GM23338 (cell line): Measurements from ENCODE around the gene RABGAP1L. TPM values are rescaled to one million over a fixed set of nuclear protein-coding genes. Genes with fewer than 3 reads are reported as not detected.

Source experiments
- ATAC-seq: fragments of 200-7000 bp; cut with Tn5 transposase; 3 replicates; pipeline ENCODE4 v1.9.1; 2020
- DNase-seq: peaks from one replicate; pipeline ENCODE4 v3.0.0-alpha.2; 2015; ENCODE audit warnings: low spot score
- H2AFZ ChIP-seq: fragments of 200-600 bp; sonication (generic); 2 replicates; pipeline ENCODE4 v1.8.0; 2016; ENCODE audit warnings: antibody characterized with exemption, mild to moderate bottlenecking, moderate library complexity
- H3F3A ChIP-seq: fragments of 200-600 bp; sonication (generic); replicated peaks from 2 replicates; pipeline ENCODE4 v1.8.0; 2017; ENCODE audit warnings: antibody characterized with exemption, mixed run types, low read depth
- H3K27ac ChIP-seq: fragments of 200-600 bp; sonication (generic); 2 replicates; pipeline ENCODE4 v1.6.1; 2016; ENCODE audit warnings: low read depth
- H3K27me3 ChIP-seq: fragments of 200-600 bp; sonication (generic); 2 replicates; pipeline ENCODE4 v1.8.0; 2016; ENCODE audit warnings: mild to moderate bottlenecking, mixed run types, moderate library complexity; ENCODE audit not compliant: insufficient read depth
- H3K36me3 ChIP-seq: fragments of 200-600 bp; sonication (generic); 2 replicates; pipeline ENCODE4 v1.8.0; 2016; ENCODE audit warnings: mild to moderate bottlenecking; ENCODE audit not compliant: insufficient read depth
- H3K4me1 ChIP-seq: fragments of 200-600 bp; sonication (generic); 2 replicates; pipeline ENCODE4 v1.8.0; 2016; ENCODE audit warnings: mild to moderate bottlenecking, moderate library complexity; ENCODE audit not compliant: insufficient read depth
- H3K4me2 ChIP-seq: fragments of 200-600 bp; sonication (generic); 2 replicates; pipeline ENCODE4 v1.7.1; 2017; ENCODE audit warnings: mixed run types
- H3K4me3 ChIP-seq: fragments of 200-600 bp; sonication (generic); 2 replicates; pipeline ENCODE4 v1.6.1; 2016; ENCODE audit warnings: mixed run types
- H3K79me2 ChIP-seq: fragments of 200-600 bp; sonication (generic); replicated peaks from 2 replicates; pipeline ENCODE4 v1.8.0; 2017; ENCODE audit warnings: mild to moderate bottlenecking; ENCODE audit not compliant: insufficient read depth
- H3K9me2 ChIP-seq: fragments of 200-600 bp; sonication (generic); 2 replicates; pipeline ENCODE4 v1.8.0; 2017; ENCODE audit not compliant: insufficient read depth
- H4K20me1 ChIP-seq: fragments of 200-600 bp; sonication (generic); replicated peaks from 2 replicates; pipeline ENCODE4 v1.8.0; 2017; ENCODE audit warnings: mild to moderate bottlenecking; ENCODE audit not compliant: insufficient read depth
- H3K27ac Mint-ChIP-seq: 2 replicates; pipeline ENCODE4 v1.8.0; 2020; ENCODE audit warnings: inconsistent platforms, mild to moderate bottlenecking, moderate library complexity, mixed read lengths
- H3K27me3 Mint-ChIP-seq: 3 replicates; pipeline ENCODE4 v1.8.0; 2022; ENCODE audit warnings: low read depth, mild to moderate bottlenecking, moderate library complexity, mixed read lengths, inconsistent platforms; ENCODE audit not compliant: insufficient read depth, poor library complexity
- H3K36me3 Mint-ChIP-seq: 3 replicates; pipeline ENCODE4 v1.8.0; 2021; ENCODE audit warnings: low read depth, mild to moderate bottlenecking, inconsistent platforms, moderate library complexity, mixed read lengths
- H3K4me1 Mint-ChIP-seq: 3 replicates; pipeline ENCODE4 v1.8.0; 2020; ENCODE audit warnings: mild to moderate bottlenecking, inconsistent platforms, mixed read lengths
- H3K4me3 Mint-ChIP-seq: 3 replicates; pipeline ENCODE4 v1.8.0; 2021; ENCODE audit warnings: moderate library complexity, mild to moderate bottlenecking, inconsistent platforms, mixed read lengths
- H3K9me3 Mint-ChIP-seq: 3 replicates; pipeline ENCODE4 v1.8.0; 2020; ENCODE audit warnings: moderate library complexity, mild to moderate bottlenecking, inconsistent platforms, mixed read lengths
- CREB1 ChIP-seq: fragments of 250-450 bp; sonication (Bioruptor Pico); IDR thresholded peaks from 2 replicates; pipeline ENCODE4 v1.5.0; 2020; ENCODE audit warnings: low read depth, mild to moderate bottlenecking, moderate library complexity
- CTCF ChIP-seq, 2 experiments: fragments of 200-600 bp in 1 of 2; sonication (generic) in 1 of 2; conservative IDR thresholded peaks; 2 replicates each; pipeline versions ENCODE4 v1.5.1 to v1.6.1; 2016 to 2017; ENCODE audit warnings: antibody characterized with exemption in 2 of 2, low read depth in 2 of 2, mild to moderate bottlenecking in 2 of 2, moderate library complexity in 1 of 2
- ETS1 ChIP-seq: IDR thresholded peaks from 2 replicates; pipeline ENCODE4 v1.6.1; 2016; ENCODE audit warnings: antibody characterized with exemption
- EZH2 ChIP-seq: fragments of 200-600 bp; sonication (generic); IDR thresholded peaks from one replicate; pipeline ENCODE4 v1.8.0; 2017; ENCODE audit warnings: antibody characterized with exemption, mild to moderate bottlenecking, low read depth; ENCODE audit not compliant: unreplicated experiment
- EZH2phosphoT487 ChIP-seq: fragments of 200-600 bp; sonication (generic); IDR thresholded peaks from one replicate; pipeline ENCODE4 v1.8.1; 2018; ENCODE audit warnings: antibody characterized with exemption; ENCODE audit not compliant: unreplicated experiment
- JUNB ChIP-seq: IDR thresholded peaks from one replicate; pipeline ENCODE4 v1.6.1; 2016; ENCODE audit warnings: antibody characterized with exemption; ENCODE audit not compliant: unreplicated experiment
- NANOG ChIP-seq: IDR thresholded peaks from 2 replicates; pipeline ENCODE4 v1.6.1; 2016; ENCODE audit warnings: antibody characterized with exemption, borderline replicate concordance
- REST ChIP-seq: IDR thresholded peaks from one replicate; pipeline ENCODE4 v1.6.1; 2018; ENCODE audit warnings: antibody characterized with exemption; ENCODE audit not compliant: unreplicated experiment
- STAT1 ChIP-seq: IDR thresholded peaks from one replicate; pipeline ENCODE4 v1.6.1; 2016; ENCODE audit warnings: antibody characterized with exemption; ENCODE audit not compliant: unreplicated experiment
- ZNF331 ChIP-seq: fragments of 250-450 bp; sonication (Bioruptor Pico); IDR thresholded peaks from 2 replicates; pipeline ENCODE4 v1.5.0; 2020; ENCODE audit warnings: low read depth, mild to moderate bottlenecking, moderate library complexity
- polyA plus RNA-seq: library from polyadenylated mRNA; unstranded; fragments of >200 nt; fragmentation: Nextera tagmentation; extraction: Ambion mirVana; gene quantifications from 2 replicates; pipeline ENCODE4 v1.2.1, GENCODE V29; 2016
- total RNA-seq: library from RNA; depleted of rRNA; stranded (reverse); fragments of >200 nt; shearing (Covaris generic); gene quantifications from 2 replicates; pipeline ENCODE4 v1.2.3, GENCODE V29; 2014

RABGAP1L gene
- total and polyA plus RNA-seq, 2 experiments from 2014 or later = 83.2 to 136 TPM

- TF ChIP-seq REST = no peak
- no peak for TF ChIP-seq CREB1
- TF ChIP-seq ZNF331 = no peak
- no peak for TF ChIP-seq CTCF (conservative IDR thresholded peaks at IDR 0.05; ENCODE audit: low read depth in 2 of 2)
- no peak for TF ChIP-seq NANOG
- TF ChIP-seq ETS1 = no peak
- no peak for TF ChIP-seq EZH2phosphoT487
- TF ChIP-seq EZH2 = no peak
These were observed 854.1 kb downstream of the RABGAP1L start (continued) for GRCh38 chr1:175013445-175013844.

GRCh38 chr1:175015243-175015642 lies 855.9 kb downstream of the RABGAP1L start:
- ATAC-seq = no peak
- Histone ChIP-seq H3F3A (0 out of 2 replicates have a peak, but pooled peaks cover 8% of the 10 kb centered on the region), H3K79me2 (peaks cover 14% of the 10 kb centered on the region), H3K4me3 (no peak overlapping the region), H3K27me3 (no peaks in the 10 kb centered on the region), H3K36me3 (peaks cover 47% of the 10 kb centered on the region), H3K27ac (peak overlapping the region; percentile 24; the same call in 1 of the 2 replicates), H2AFZ (no peak overlapping the region), H4K20me1 (peaks cover 20% of the 10 kb centered on the region), H3K4me2 (no peak overlapping the region), H3K4me1 (no peaks in the 10 kb centered on the region), H3K9me2 (no peaks in the 10 kb centered on the region)
- no peak overlapping the region for H3K27ac Mint-ChIP-seq
- H3K9me3 Mint-ChIP-seq = no peaks in the 10 kb centered on the region
- peaks cover 43% of the 10 kb centered on the region for H3K36me3 Mint-ChIP-seq
- peaks cover 2% of the 10 kb centered on the region for H3K27me3 Mint-ChIP-seq
- no peaks in the 10 kb centered on the region for H3K4me1 Mint-ChIP-seq
- H3K4me3 Mint-ChIP-seq = no peak overlapping the region
- no peak for DNase-seq
- TF ChIP-seq STAT1 = no peak
- no peak for TF ChIP-seq EZH2phosphoT487
- no peak for TF ChIP-seq EZH2
- no peak for TF ChIP-seq CTCF (conservative IDR thresholded peaks at IDR 0.05; ENCODE audit: low read depth in 2 of 2)
- TF ChIP-seq REST = no peak
- TF ChIP-seq ZNF331 = no peak
- no peak for TF ChIP-seq NANOG
- TF ChIP-seq JUNB = no peak
